Aorta (tissue), 5 donors: ENCODE data around the gene SLC6A6. TPM values are rescaled to one million over a fixed set of nuclear protein-coding genes. Genes with fewer than 3 reads are reported as not detected.

ENCODE experiments used
- ATAC-seq: fragments of 200-7000 bp; cut with Tn5 transposase; one replicate; pipeline ENCODE4 v1.9.1; 2022; ENCODE audit warnings: moderate library complexity; ENCODE audit not compliant: low FRiP score
- DNase-seq, 2 donors: peaks; one replicate each; pipeline ENCODE4 v3.0.0-alpha.2; 2020
- H3K27ac ChIP-seq, 2 donors: one replicate each; pipeline ENCODE4 v1.5.1; 2013; ENCODE audit warnings: low read length in 2 of 2, mild to moderate bottlenecking in 2 of 2, moderate library complexity in 2 of 2, control low read depth in 1 of 2, inconsistent platforms in 1 of 2, low read depth in 1 of 2
- H3K27me3 ChIP-seq, 2 donors: one replicate each; pipeline ENCODE4 v1.6.1; 2013; ENCODE audit warnings: control low read depth in 1 of 2, low read length in 1 of 2, mild to moderate bottlenecking in 1 of 2, moderate library complexity in 1 of 2; ENCODE audit not compliant: insufficient read depth in 2 of 2, control insufficient read depth in 1 of 2
- H3K36me3 ChIP-seq, 2 donors: one replicate each; pipeline ENCODE4 v1.6.1; 2013; ENCODE audit warnings: control low read depth in 1 of 2, low read length in 1 of 2, mild to moderate bottlenecking in 1 of 2; ENCODE audit not compliant: insufficient read depth in 2 of 2, control insufficient read depth in 1 of 2
- H3K4me1 ChIP-seq, 2 donors: one replicate each; pipeline ENCODE4 v1.6.1; 2013; ENCODE audit warnings: low read length in 2 of 2, control low read depth in 1 of 2, mild to moderate bottlenecking in 1 of 2, moderate library complexity in 1 of 2; ENCODE audit not compliant: insufficient read depth in 2 of 2, control insufficient read depth in 1 of 2
- H3K4me3 ChIP-seq, 2 donors: one replicate each; pipeline ENCODE4 v1.5.1; 2013; ENCODE audit warnings: low read length in 2 of 2, control low read depth in 1 of 2, mild to moderate bottlenecking in 1 of 2
- H3K9me3 ChIP-seq: one replicate; pipeline ENCODE4 v1.6.1; 2013; ENCODE audit warnings: mild to moderate bottlenecking, low read length; ENCODE audit not compliant: control insufficient read depth
- WGBS, 2 donors: extraction: QIAGEN DNeasy Blood & Tissue Kit; methylation state at CpG; one replicate each; pipeline ENCODE4 v1.1.7; 2013; 5-methylcytosine and 5-hydroxymethylcytosine counted together
- intact Hi-C, 2 donors: fragments of 100-400 bp; cut with DNase I; formaldehyde crosslinking; loops; one replicate each; pipeline versions ENCODE4 v1.14.2 to v1.15.0; 2022
- polyA plus RNA-seq, 2 donors: library from polyadenylated mRNA; stranded (reverse); fragments of 200-250 nt; gene quantifications; one replicate each; pipeline ENCODE4 v1.2.3, GENCODE V29; 2013
- total RNA-seq, 2 donors: library from RNA; stranded (reverse); fragmentation: NEBNext Ultra II Directional; extraction: Animal tissue kit (Norgen Biotek cat#: 25700); gene quantifications; one replicate each; pipeline ENCODE4 v1.2.1, GENCODE V29; 2021
- donor health status: healthy with polysubstance abuse.
- donor health status: Bipolar disorder and iron deficiency.
- donor health status: DM: no; HTN: no; CAD: no.
- donor health status: DM: no; HTN: no; CAD: no.
- donor health status: DM: yes; HTN: yes; CAD: no.

The SLC6A6 gene
- total and polyA plus RNA-seq, 4 donors, result 5.3 to 62.2 (median 21.3) TPM

DNA sequence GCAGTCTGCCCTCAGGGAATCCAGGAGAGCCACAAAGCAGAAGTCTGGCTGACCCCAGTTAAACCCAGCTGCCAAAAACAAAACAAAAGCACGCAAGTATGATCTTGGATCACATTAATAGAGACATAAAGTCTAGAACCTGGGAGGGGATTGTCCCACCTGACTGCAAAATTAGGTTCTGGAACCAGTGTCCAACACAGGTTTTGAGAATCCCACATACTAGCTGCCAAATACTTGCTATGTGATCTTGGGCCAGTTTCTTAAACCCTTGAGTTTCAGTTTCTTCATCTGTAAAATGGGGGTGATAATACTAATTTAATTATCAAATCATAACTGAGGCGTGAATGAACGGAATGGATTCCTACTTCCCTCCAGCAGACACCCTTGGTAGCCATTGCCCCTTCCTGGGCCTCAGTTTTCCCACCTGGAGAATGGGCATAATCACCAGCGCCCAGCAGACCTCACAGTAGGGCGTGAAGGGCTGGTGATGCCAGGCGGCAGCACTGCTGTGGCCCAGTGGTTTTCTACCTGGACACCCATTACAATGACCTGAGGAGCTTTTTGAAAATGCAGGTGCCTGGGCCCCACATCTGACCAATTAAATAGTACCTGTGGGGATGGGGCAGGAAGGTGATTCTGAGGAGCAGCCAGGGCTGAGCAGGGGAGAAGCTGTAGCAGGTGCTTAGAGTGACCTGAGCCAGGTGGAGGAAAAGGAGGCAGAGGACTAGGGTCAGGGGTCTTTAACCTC is 105.5 kb downstream of the SLC6A6 start:
- 86 to 89% methylated on average over 6 of the region's 6 CpGs for WGBS, 2 donors
- no peak overlapping the region for H3K4me3 ChIP-seq
- no peaks in the 10 kb centered on the region for H3K27me3 ChIP-seq
- H3K36me3 ChIP-seq, result no peaks in the 10 kb centered on the region
- H3K4me1 ChIP-seq, result no peaks in the 10 kb centered on the region
- H3K27ac ChIP-seq, result no peak overlapping the region
- H3K9me3 ChIP-seq, result peaks cover 4% of the 10 kb centered on the region
- ATAC-seq, result no peak
- intact Hi-C loops, result loop anchor here in 1 of 2 donors (2.0 kb wide), 1 partner anchor 413 kb away; no protein-coding TSS in a partner anchor
- DNase-seq, result no peak

GRCh38 chr3:14508505-14508819 is 106.1 kb downstream of the SLC6A6 start:
- ATAC-seq (no peak), DNase-seq (no peak)
- no peaks in the 10 kb centered on the region for H3K9me3 ChIP-seq
- WGBS, 2 donors, result 51 to 59% methylated on average over 3 of the region's 3 CpGs
- H3K4me3 ChIP-seq, result no peak overlapping the region
- intact Hi-C loops, result loop anchor here in 1 of 2 donors (2.0 kb wide), 1 partner anchor 412 kb away; no protein-coding TSS in a partner anchor
- H3K27ac ChIP-seq, result no peak overlapping the region
- H3K4me1 ChIP-seq, result no peaks in the 10 kb centered on the region
- H3K27me3 ChIP-seq, result no peaks in the 10 kb centered on the region
- no peaks in the 10 kb centered on the region for H3K36me3 ChIP-seq

DNA sequence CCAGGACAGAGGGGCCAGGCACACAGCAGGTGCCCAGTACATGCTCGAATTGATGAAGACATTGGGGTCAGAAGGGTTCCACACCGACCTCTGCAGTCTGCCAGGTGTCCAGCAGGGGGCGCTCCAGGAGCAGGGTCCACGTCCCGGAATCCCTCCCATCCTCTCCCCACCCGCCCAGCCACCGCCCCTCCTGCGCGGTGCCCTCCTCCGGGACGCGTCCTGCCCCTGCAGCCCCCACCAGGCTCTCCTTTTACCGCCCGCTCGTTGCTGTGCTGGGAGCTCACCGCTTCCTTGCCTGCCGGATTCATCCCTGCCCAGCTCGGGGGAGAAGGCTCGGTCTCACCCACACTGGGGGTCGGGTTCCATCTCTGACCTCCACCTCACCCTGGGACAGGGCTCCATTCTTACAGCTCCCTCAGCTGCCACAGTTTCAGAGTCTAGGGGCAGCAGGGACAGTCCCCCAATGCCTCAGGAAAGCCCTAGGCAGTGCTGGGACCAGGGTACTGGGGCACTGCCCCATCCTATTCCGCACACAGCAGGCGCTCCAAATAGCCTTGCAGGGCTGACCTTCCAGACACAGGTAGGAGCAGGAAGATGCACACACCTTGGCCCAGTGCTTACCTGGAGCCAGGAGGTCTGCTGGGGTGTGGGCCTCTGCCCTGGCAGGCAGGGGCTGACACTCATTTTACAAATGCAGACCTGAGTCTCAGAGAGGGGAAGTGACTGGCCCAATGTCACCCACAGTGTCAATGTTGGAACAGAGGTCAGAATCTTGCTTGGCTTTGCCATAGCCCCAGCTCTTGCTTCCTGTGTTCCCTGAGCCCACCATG is 106.8 kb downstream of the SLC6A6 start:
- Histone ChIP-seq H3K4me3 (no peak overlapping the region), H3K27ac (no peak overlapping the region), H3K27me3 (no peaks in the 10 kb centered on the region), H3K36me3 (no peaks in the 10 kb centered on the region), H3K4me1 (no peaks in the 10 kb centered on the region), H3K9me3 (no peaks in the 10 kb centered on the region)
- DNase-seq (peak; percentile 70 to 92), ATAC-seq (peak; percentile 70)
- 19 to 22% methylated on average over 22 of the region's 22 CpGs for WGBS, 2 donors
- intact Hi-C loops, result loop anchor here in 1 of 2 donors (1.0 to 2.0 kb wide), 2 partner anchors 39 to 412 kb away; no protein-coding TSS in a partner anchor

- intact Hi-C loops, result loop anchor here (1.0 to 10.0 kb wide), 3 partner anchors 39 to 411 kb away; no protein-coding TSS in a partner anchor
- no peaks in the 10 kb centered on the region for H3K36me3 ChIP-seq
- ATAC-seq (no peak), DNase-seq (no peak)
- H3K27me3 ChIP-seq, result no peaks in the 10 kb centered on the region
- H3K9me3 ChIP-seq, result no peaks in the 10 kb centered on the region
- no peaks in the 10 kb centered on the region for H3K4me1 ChIP-seq
- no peak overlapping the region for H3K27ac ChIP-seq
- H3K4me3 ChIP-seq, result no peak overlapping the region
- WGBS, 2 donors, result 91 to 94% methylated on average over 10 of the region's 10 CpGs
These were observed 107.3 kb downstream of the SLC6A6 start for GRCh38 chr3:14509796-14510100.

DNA sequence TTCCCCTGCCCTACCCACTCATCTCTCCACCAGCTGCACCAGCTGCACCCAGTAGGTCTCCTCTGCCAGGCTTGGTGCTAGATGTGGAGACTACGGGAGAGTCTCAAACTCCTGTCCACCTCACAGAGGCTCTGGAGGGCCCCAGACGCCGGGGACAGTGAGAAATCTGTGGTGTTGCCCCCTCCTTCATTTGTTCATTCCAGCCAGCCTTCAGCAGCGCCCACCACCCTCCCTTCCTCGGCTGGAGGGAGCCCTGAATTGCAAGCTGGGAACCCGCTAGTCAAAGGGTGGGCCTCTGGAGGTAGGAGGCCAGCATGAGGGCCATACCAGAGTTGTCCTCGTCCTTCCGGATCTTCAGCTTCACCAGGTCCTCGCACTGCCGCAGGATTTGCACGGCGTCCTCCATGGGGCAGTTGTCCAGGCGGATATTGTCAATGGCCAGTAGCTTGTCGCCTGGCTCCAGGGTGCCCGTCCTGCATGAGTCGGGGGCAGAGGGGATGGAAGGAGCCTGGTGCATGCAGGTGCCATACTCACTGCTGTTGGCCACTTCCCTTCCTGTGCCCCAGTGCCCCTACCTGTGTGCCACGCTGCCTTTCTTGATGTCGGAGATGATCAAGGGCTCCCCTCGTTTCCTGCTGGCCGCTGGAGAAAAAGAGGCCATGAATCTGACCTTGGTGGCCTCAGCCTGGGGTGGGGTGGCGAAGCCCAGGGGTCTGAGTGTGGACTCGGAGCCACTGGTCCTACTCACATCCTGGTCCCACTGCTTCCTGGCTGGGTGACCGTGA is 108.6 kb downstream of the SLC6A6 start:
- Histone ChIP-seq H3K4me3 (no peak overlapping the region), H3K27me3 (no peaks in the 10 kb centered on the region), H3K9me3 (no peaks in the 10 kb centered on the region), H3K27ac (no peak overlapping the region), H3K36me3 (no peaks in the 10 kb centered on the region), H3K4me1 (no peaks in the 10 kb centered on the region)
- no peak for ATAC-seq
- DNase-seq, result no peak
- 92 to 93% methylated on average over 23 of the region's 23 CpGs for WGBS, 2 donors
- intact Hi-C loops, result loop anchor here in 1 of 2 donors (10.0 kb wide), 1 partner anchor 404 kb away; no protein-coding TSS in a partner anchor

- H3K36me3 ChIP-seq, result no peaks in the 10 kb centered on the region
- no peak overlapping the region for H3K4me3 ChIP-seq
- intact Hi-C loops, result loop anchor here in 1 of 2 donors (10.0 kb wide), 1 partner anchor 403 kb away; no protein-coding TSS in a partner anchor
- no peaks in the 10 kb centered on the region for H3K9me3 ChIP-seq
- ATAC-seq, result no peak
- DNase-seq, result peak in 1 of 2 donors; percentile 36
- WGBS, 2 donors, result 81% methylated on average over 12 of the region's 12 CpGs
- H3K27ac ChIP-seq, result no peak overlapping the region
- no peaks in the 10 kb centered on the region for H3K4me1 ChIP-seq
- no peaks in the 10 kb centered on the region for H3K27me3 ChIP-seq
These were observed 109.3 kb downstream of the SLC6A6 start for GRCh38 chr3:14511623-14512280.

DNA sequence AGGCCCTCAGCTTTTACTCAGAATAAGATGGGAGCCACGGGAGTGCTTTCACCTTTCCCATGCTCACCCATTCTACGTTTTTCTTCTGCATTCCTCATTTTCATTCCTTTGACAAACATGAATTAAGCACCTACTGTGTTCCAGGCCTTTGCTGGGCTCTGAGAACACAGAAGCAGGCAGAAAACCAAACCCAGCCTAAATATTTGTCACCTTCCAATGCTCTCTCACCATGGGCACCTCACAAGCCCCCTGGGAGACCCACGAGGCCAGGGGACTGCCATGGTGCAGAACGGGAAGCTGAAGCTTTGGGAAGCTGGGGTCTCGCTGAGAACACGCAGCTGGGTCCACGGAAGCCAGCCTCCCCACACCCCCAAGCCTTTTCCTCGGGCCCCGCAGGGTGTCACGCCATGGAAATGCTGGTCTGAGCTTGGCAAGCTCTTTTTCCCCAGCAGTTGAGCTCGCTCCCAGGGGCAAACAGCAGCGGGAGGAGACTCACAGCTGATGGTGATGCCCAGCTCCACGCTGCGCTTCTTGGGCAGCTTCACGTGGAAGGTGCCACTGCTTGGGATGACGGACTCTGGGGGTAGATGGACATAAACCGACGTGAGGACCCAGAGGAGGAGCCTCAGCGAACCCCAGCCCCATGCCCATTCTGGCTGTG is 110.0 kb downstream of the SLC6A6 start:
- intact Hi-C loops, result loop anchor here in 1 of 2 donors (10.0 kb wide), 1 partner anchor 402 kb away; no protein-coding TSS in a partner anchor
- no peak overlapping the region for H3K4me3 ChIP-seq
- 85 to 87% methylated on average over 19 of the region's 19 CpGs for WGBS, 2 donors
- H3K27me3 ChIP-seq, result no peaks in the 10 kb centered on the region
- H3K36me3 ChIP-seq, result no peaks in the 10 kb centered on the region
- no peak overlapping the region for H3K27ac ChIP-seq
- H3K4me1 ChIP-seq, result no peaks in the 10 kb centered on the region
- ATAC-seq (no peak), DNase-seq (peak in 1 of 2 donors; percentile 66)
- no peaks in the 10 kb centered on the region for H3K9me3 ChIP-seq
